ENCODE measurements around the gene C4B.

GRCh38 chr6:32082478-32082877, 67.9 kb downstream of the C4B start:
- no peak for TF ChIP-seq CTCF (IDR thresholded peaks at IDR 0.05)
- TF ChIP-seq POLR2A (IDR thresholded peaks at IDR 0.05): no peak

Measured in esophagus squamous epithelium (tissue), 4 donors.